HG03520 (cell line): ENCODE results near the gene B3GNT8.
"Not testable (repeated sequence)": the region's sequence is repeated elsewhere in the genome, so short reads cannot be mapped to it uniquely, and the experiment has no call there.

Experiments used
- ATAC-seq: cut with Tn5 transposase; IDR thresholded peaks from one replicate; pipeline ENCODE4 v1.9.1; 2021; ENCODE audit warnings: mild to moderate bottlenecking, moderate library complexity; ENCODE audit not compliant: unreplicated experiment

The B3GNT8 gene

GRCh38 chr19:41420101-41420880, 6.9 kb downstream of the B3GNT8 start:
- ATAC-seq = no peak

- ATAC-seq = no peak
These were observed 10.9 kb downstream of the B3GNT8 start for GRCh38 chr19:41416194-41416674.

GRCh38 chr19:41415154-41415571, 12.0 kb downstream of the B3GNT8 start:
- ATAC-seq = no peak

- ATAC-seq = no peak
These were observed 12.7 kb downstream of the B3GNT8 start for GRCh38 chr19:41414461-41414860.

- no peak for ATAC-seq
These were observed 13.2 kb downstream of the B3GNT8 start for GRCh38 chr19:41413947-41414346.

- no peak for ATAC-seq
These were observed 14.2 kb downstream of the B3GNT8 start for GRCh38 chr19:41412953-41413352.

- no peak for ATAC-seq
These were observed 15.3 kb downstream of the B3GNT8 start for GRCh38 chr19:41411968-41412265.

GRCh38 chr19:41411100-41411967, 15.8 kb downstream of the B3GNT8 start:
- no peak for ATAC-seq

GRCh38 chr19:41410336-41411054, 16.7 kb downstream of the B3GNT8 start:
- ATAC-seq = no peak

- ATAC-seq = no peak
These were observed 17.9 kb downstream of the B3GNT8 start for GRCh38 chr19:41409288-41409687.

GRCh38 chr19:41408846-41409245, 18.3 kb downstream of the B3GNT8 start:
- not testable (repeated sequence) for ATAC-seq

GRCh38 chr19:41408256-41408655, 18.9 kb downstream of the B3GNT8 start:
- no peak for ATAC-seq

GRCh38 chr19:41407271-41407670, 19.9 kb downstream of the B3GNT8 start:
- no peak for ATAC-seq

GRCh38 chr19:41405776-41406175, 21.4 kb downstream of the B3GNT8 start:
- ATAC-seq = no peak

GRCh38 chr19:41403181-41403970, 23.8 kb downstream of the B3GNT8 start:
- ATAC-seq = no peak

GRCh38 chr19:41402010-41402409, 25.2 kb downstream of the B3GNT8 start:
- ATAC-seq = no peak

- no peak for ATAC-seq
These were observed 25.7 kb downstream of the B3GNT8 start for GRCh38 chr19:41401483-41401882.

GRCh38 chr19:41399525-41399924, 27.6 kb downstream of the B3GNT8 start:
- no peak for ATAC-seq

- no peak for ATAC-seq
These were observed 28.1 kb downstream of the B3GNT8 start for GRCh38 chr19:41399091-41399490.

- no peak for ATAC-seq
These were observed 28.6 kb downstream of the B3GNT8 start for GRCh38 chr19:41398598-41398997.

- no peak for ATAC-seq
These were observed 29.1 kb downstream of the B3GNT8 start for GRCh38 chr19:41398050-41398418.
